MM.1S (cell line): ENCODE data around the gene SDSL.

Experiments used
- DNase-seq: peaks from one replicate; pipeline ENCODE4 v3.0.0-alpha.2; 2015
- H2AFZ ChIP-seq: fragments of 300-600 bp; sonication (generic); 2 replicates; pipeline ENCODE4 v1.6.0; 2016; ENCODE audit warnings: antibody characterized with exemption, low read length
- H3F3A ChIP-seq: fragments of 300-600 bp; sonication (generic); 2 replicates; pipeline ENCODE4 v1.6.1; 2016; ENCODE audit warnings: mild to moderate bottlenecking, antibody characterized with exemption, low read length, moderate library complexity, mixed read lengths; ENCODE audit not compliant: insufficient read depth
- H3K27ac ChIP-seq: fragments of 300-600 bp; sonication (generic); 2 replicates; pipeline ENCODE4 v1.5.1; 2016; ENCODE audit warnings: mild to moderate bottlenecking, low read length
- H3K27me3 ChIP-seq: fragments of 300-600 bp; sonication (generic); replicated peaks from 2 replicates; pipeline ENCODE4 v1.6.0; 2016; ENCODE audit warnings: low read length; ENCODE audit not compliant: insufficient read depth
- H3K36me3 ChIP-seq: fragments of 300-600 bp; sonication (generic); replicated peaks from 2 replicates; pipeline ENCODE4 v1.6.1; 2016; ENCODE audit warnings: mild to moderate bottlenecking, low read length, mixed read lengths; ENCODE audit not compliant: insufficient read depth
- H3K4me1 ChIP-seq: fragments of 300-600 bp; sonication (generic); 2 replicates; pipeline ENCODE4 v1.6.1; 2016; ENCODE audit warnings: low read length, mixed read lengths
- H3K4me2 ChIP-seq: fragments of 300-600 bp; sonication (generic); 2 replicates; pipeline ENCODE4 v1.6.0; 2016; ENCODE audit warnings: low read depth, low read length
- H3K4me3 ChIP-seq: fragments of 300-600 bp; sonication (generic); 2 replicates; pipeline ENCODE4 v1.5.1; 2016; ENCODE audit warnings: low read length, mixed read lengths
- H3K79me2 ChIP-seq: fragments of 300-600 bp; sonication (generic); 2 replicates; pipeline ENCODE4 v1.6.1; 2016; ENCODE audit warnings: mixed run types, low read length, mixed read lengths
- H3K9ac ChIP-seq: fragments of 300-600 bp; sonication (generic); 2 replicates; pipeline ENCODE4 v1.6.1; 2016; ENCODE audit warnings: low read length, mixed read lengths
- H3K9me2 ChIP-seq: fragments of 300-600 bp; sonication (generic); replicated peaks from 2 replicates; pipeline ENCODE4 v1.6.1; 2016; ENCODE audit warnings: mild to moderate bottlenecking, low read length, mixed read lengths; ENCODE audit not compliant: insufficient read depth
- H3K9me3 ChIP-seq: fragments of 300-600 bp; sonication (generic); replicated peaks from 2 replicates; pipeline ENCODE4 v1.6.1; 2016; ENCODE audit warnings: mild to moderate bottlenecking, low read length, mixed read lengths; ENCODE audit not compliant: insufficient read depth
- H4K20me1 ChIP-seq: fragments of 300-600 bp; sonication (generic); 2 replicates; pipeline ENCODE4 v1.6.1; 2016; ENCODE audit warnings: mild to moderate bottlenecking, low read length, moderate library complexity, mixed read lengths; ENCODE audit not compliant: insufficient read depth
- CTCF ChIP-seq: fragments of 300-600 bp; sonication (generic); IDR thresholded peaks from 2 replicates; pipeline ENCODE4 v1.5.1; 2016; ENCODE audit warnings: antibody characterized with exemption, low read length, mixed read lengths
- EZH2 ChIP-seq: fragments of 300-600 bp; sonication (generic); optimal IDR thresholded peaks from 2 replicates; pipeline ENCODE3; 2017; ENCODE audit warnings: low read depth, mild to moderate bottlenecking, antibody characterized with exemption, low read length, mixed read lengths
- EZH2phosphoT487 ChIP-seq: fragments of 300-600 bp; sonication (generic); IDR thresholded peaks from 2 replicates; pipeline ENCODE4 v1.6.1; 2018; ENCODE audit warnings: antibody characterized with exemption, low read length

SDSL gene

DNA sequence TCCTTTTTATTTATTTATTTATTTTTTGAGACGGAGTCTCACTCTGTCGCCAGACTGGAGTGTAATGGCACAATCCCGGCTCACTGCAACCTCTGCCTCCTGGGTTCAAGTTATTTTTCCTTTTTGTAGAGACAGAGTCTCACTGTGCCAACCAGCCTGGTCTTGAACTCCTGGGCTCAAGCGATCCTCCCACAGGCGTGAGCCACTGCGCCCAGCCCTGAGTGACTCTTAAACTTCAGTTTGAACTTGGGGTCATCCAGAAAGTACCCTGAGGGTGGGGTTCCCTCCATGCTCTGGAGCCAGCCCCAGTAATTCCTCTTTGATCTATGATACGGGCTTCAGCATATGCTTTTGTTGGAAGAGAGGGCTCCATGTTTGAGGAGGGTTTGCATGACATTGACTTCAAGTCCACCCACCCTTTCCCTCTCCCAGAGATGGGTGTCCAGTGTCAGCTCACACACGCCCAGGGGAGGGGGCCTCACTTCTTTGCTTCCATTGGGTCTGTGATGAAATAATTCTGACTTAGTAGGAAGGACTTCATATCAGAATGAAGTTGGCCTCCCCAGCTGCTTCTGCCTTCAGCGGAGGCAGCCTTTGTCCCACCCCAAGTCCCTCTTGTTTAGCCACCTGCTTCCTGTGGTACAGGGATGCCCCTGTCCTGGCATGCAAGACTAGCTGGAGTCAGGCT, 30.4 kb upstream of the SDSL start:
- Histone ChIP-seq H3K4me1 (no peaks in the 10 kb centered on the region), H2AFZ (no peak overlapping the region), H3K4me2 (no peak overlapping the region), H4K20me1 (no peaks in the 10 kb centered on the region), H3K4me3 (no peak overlapping the region), H3K27ac (no peak overlapping the region), H3K79me2 (no peaks in the 10 kb centered on the region), H3K9ac (no peak overlapping the region), H3K9me3 (no peaks in the 10 kb centered on the region), H3F3A (no peaks in the 10 kb centered on the region), H3K36me3 (no peaks in the 10 kb centered on the region), H3K27me3 (no peaks in the 10 kb centered on the region), H3K9me2 (no peaks in the 10 kb centered on the region)
- no peak for DNase-seq
- no peak for TF ChIP-seq EZH2
- TF ChIP-seq EZH2phosphoT487 = no peak
- TF ChIP-seq CTCF = no peak

DNA sequence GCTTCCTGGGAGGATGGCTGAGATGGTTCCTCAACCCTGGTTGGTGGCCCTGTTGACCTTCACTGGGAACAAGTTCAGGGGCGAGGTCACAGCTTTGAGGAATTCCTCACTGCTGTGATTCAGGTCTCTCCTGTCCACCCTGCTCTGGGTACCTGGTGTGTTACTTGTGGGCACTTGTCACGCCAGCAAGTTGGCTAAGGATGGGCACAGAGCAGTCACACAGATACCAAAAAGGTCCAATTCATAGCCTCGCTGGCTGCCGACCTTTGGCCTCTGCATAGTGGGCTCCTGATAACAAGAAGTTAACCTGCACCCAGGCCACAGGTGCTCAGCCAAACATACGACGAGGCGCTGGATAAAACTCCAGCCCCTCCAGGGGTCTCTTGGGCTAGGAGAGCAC, 29.7 kb upstream of the SDSL start:
- Histone ChIP-seq H3K4me3 (no peak overlapping the region), H2AFZ (no peak overlapping the region), H3K27ac (no peak overlapping the region), H3K9ac (no peak overlapping the region), H4K20me1 (no peaks in the 10 kb centered on the region), H3K4me1 (no peaks in the 10 kb centered on the region), H3F3A (no peaks in the 10 kb centered on the region), H3K4me2 (no peak overlapping the region), H3K9me3 (no peaks in the 10 kb centered on the region), H3K36me3 (no peaks in the 10 kb centered on the region), H3K9me2 (no peaks in the 10 kb centered on the region), H3K27me3 (no peaks in the 10 kb centered on the region), H3K79me2 (no peaks in the 10 kb centered on the region)
- no peak for DNase-seq
- TF ChIP-seq CTCF (no peak), EZH2phosphoT487 (no peak), EZH2 (no peak)

- Histone ChIP-seq H3K9ac (no peak overlapping the region), H3K9me2 (no peaks in the 10 kb centered on the region), H3K9me3 (no peaks in the 10 kb centered on the region), H3K4me1 (no peaks in the 10 kb centered on the region), H4K20me1 (no peaks in the 10 kb centered on the region), H3K4me3 (no peak overlapping the region), H3K36me3 (no peaks in the 10 kb centered on the region), H3K27me3 (no peaks in the 10 kb centered on the region), H3K27ac (no peak overlapping the region), H3K79me2 (no peaks in the 10 kb centered on the region), H3F3A (no peaks in the 10 kb centered on the region), H2AFZ (no peak overlapping the region), H3K4me2 (no peak overlapping the region)
- TF ChIP-seq EZH2 (no peak), EZH2phosphoT487 (no peak), CTCF (no peak)
- no peak for DNase-seq
Observed at GRCh38 chr12:113392988-113393579, 29.1 kb upstream of the SDSL start.
